Measurements from ENCODE around the gene DUSP22.
A peak's percentile ranks its signal among the peaks of the same experiment; 100 is the strongest.

The DUSP22 gene

DNA sequence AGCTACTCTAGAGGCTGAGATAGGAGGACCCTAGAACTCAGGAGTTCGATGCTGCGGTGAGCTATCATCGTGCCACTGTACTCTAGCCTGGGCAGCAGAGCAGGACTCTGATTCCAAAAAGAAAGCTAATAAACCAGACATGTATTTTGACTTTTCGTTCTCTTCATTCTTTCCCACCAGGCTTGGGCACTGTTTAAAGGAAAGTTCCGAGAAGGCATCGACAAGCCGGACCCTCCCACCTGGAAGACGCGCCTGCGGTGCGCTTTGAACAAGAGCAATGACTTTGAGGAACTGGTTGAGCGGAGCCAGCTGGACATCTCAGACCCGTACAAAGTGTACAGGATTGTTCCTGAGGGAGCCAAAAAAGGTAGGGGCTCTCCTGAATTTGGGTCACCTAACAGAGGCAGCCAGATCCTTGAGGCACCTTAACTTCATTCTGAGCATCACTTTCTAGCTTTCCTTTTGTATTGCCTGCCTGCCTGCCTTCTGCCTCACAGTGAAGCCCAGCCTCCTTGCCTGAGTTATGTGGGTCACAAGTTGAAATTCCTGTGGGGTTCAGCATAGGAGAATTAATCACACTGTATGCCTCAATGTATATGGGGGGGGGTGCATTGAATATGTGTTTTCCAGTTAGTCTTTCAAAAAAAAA is 102.5 kb downstream of the DUSP22 start:
- peaks cover 73% of the 10 kb centered on the region for H3K4me1 ChIP-seq
- H3K9me3 ChIP-seq = no peaks in the 10 kb centered on the region
- H3K9ac ChIP-seq = peak overlapping the region; percentile 97
- H4K20me1 ChIP-seq = peaks cover 81% of the 10 kb centered on the region
- H3K27me3 ChIP-seq = no peaks in the 10 kb centered on the region
- H3K4me2 ChIP-seq = peak overlapping the region; percentile 92
- H3K36me3 ChIP-seq = peaks cover 62% of the 10 kb centered on the region
- H3K4me3 ChIP-seq = peak overlapping the region; percentile 97
- no peak for TF ChIP-seq Cebpa-rat (IDR thresholded peaks at IDR 0.05)
- H3K27ac ChIP-seq = peak overlapping the region; percentile 94; the same call in 1 of the 2 replicates

DNA sequence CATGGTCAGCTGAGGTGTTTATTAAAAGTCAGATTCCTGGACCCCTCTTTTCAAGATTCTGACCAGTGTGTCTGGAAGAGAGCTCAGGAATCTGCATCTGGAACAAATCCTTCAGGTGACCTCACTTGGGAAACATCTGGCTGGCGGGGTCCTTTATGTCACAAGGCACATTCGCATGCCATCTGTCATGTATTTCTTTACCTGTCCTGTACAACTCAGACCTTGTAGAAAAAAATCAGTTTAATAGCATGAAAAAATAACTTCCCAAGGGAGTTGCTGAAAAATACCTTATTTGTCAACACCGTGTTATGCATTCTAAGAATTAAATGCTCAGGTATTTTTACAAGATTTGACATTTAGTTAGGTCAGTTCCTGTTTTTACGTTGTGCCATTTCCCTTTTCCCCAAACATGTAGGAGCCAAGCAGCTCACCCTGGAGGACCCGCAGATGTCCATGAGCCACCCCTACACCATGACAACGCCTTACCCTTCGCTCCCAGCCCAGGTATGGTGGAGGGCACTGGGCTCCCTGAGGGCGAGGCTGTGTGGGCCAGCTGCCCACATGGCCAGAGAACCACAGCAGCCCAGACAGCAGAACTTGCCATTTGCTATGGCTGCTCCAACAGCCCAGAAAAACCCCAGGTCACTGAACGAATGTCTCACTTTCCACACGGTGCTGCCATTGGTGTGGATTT is 103.3 kb downstream of the DUSP22 start:
- Histone ChIP-seq H3K4me1 (peaks cover 73% of the 10 kb centered on the region), H3K4me3 (peak overlapping the region; percentile 32; the same call in 1 of the 2 replicates), H3K4me2 (peak overlapping the region; percentile 92), H3K9ac (no peak overlapping the region; the same call in 1 of the 2 replicates), H3K36me3 (peaks cover 70% of the 10 kb centered on the region), H3K9me3 (no peaks in the 10 kb centered on the region), H3K27me3 (no peaks in the 10 kb centered on the region), H3K27ac (no peak overlapping the region), H4K20me1 (peaks cover 89% of the 10 kb centered on the region)
- no peak for TF ChIP-seq Cebpa-rat (IDR thresholded peaks at IDR 0.05)

DNA sequence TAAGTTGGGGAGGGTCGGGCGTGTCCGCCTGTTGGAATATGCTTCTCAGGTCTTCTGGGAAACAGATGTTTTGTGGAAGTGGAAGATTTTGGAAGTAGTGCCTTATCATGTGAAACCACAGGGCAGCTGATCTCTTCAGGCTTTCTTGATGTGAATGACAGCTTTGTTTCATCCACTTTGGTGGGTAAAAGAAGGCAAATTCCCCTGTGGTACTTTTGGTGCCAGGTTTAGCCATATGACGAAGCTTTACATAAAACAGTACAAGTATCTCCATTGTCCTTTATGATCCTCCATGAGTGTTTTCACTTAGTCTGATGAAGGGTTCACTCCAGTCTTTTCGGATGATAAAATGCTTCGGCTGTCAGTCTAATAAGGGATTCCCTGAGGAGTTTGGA is 103.8 kb downstream of the DUSP22 start:
- H3K4me2 ChIP-seq = peak overlapping the region; percentile 92
- H4K20me1 ChIP-seq = peaks cover 95% of the 10 kb centered on the region

DNA sequence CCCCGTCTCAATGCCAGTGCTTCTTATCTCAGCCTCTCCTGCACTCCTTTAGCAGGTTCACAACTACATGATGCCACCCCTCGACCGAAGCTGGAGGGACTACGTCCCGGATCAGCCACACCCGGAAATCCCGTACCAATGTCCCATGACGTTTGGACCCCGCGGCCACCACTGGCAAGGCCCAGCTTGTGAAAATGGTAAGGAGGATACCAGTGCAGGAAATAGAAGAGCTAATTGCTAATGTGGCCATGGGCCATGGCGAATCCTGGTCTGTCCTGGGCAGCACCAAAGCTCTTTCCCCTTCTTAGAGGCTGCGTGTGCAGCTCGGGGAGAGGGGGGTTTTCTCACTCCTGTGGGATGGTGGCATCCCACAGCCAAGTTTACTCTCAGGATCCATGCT is 104.8 kb downstream of the DUSP22 start:
- peaks cover 84% of the 10 kb centered on the region for H3K36me3 ChIP-seq
- H3K4me1 ChIP-seq = peaks cover 81% of the 10 kb centered on the region
- H3K9me3 ChIP-seq = no peaks in the 10 kb centered on the region
- TF ChIP-seq Cebpa-rat (IDR thresholded peaks at IDR 0.05) = no peak
- H3K4me2 ChIP-seq = peak overlapping the region; percentile 83
- no peak overlapping the region for H3K27ac ChIP-seq
- peaks cover 99% of the 10 kb centered on the region for H4K20me1 ChIP-seq
- no peak overlapping the region for H3K9ac ChIP-seq
- no peak overlapping the region for H3K4me3 ChIP-seq
- no peaks in the 10 kb centered on the region for H3K27me3 ChIP-seq

More for the DNA sequence above, 103.8 kb downstream of the DUSP22 start:
- H3K27me3 ChIP-seq = no peaks in the 10 kb centered on the region
- H3K9me3 ChIP-seq = no peaks in the 10 kb centered on the region
- H3K36me3 ChIP-seq = peaks cover 75% of the 10 kb centered on the region
- H3K4me3 ChIP-seq = peak overlapping the region; percentile 32; the same call in 1 of the 2 replicates
- H3K4me1 ChIP-seq = peaks cover 73% of the 10 kb centered on the region
- H3K9ac ChIP-seq = no peak overlapping the region; the same call in 1 of the 2 replicates
- no peak overlapping the region for H3K27ac ChIP-seq
- TF ChIP-seq Cebpa-rat (IDR thresholded peaks at IDR 0.05) = no peak

DNA sequence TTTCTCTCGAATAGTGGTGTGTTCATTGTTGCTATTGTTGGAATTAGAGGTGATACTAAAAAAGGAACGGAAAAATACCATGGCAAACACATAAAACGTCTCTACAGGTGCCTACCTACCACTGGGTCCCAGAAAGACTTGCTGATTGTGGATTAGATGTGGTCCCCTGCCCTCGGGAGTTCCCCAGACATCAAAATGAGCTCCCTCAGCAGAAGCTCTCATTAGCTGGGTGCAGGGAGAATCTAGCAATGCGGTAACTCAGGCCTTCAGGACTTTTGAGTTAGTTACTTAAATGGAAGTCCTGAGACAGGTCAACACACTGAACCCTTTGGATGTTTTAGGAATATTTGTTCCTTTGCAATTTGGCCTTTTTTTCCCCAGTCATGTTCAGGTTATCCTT is 105.3 kb downstream of the DUSP22 start:
- TF ChIP-seq Cebpa-rat (IDR thresholded peaks at IDR 0.05) = no peak
- H3K4me2 ChIP-seq = peak overlapping the region; percentile 83
- H4K20me1 ChIP-seq = peaks cover 99% of the 10 kb centered on the region
- peaks cover 87% of the 10 kb centered on the region for H3K4me1 ChIP-seq
- no peaks in the 10 kb centered on the region for H3K27me3 ChIP-seq
- H3K4me3 ChIP-seq = no peak overlapping the region
- H3K36me3 ChIP-seq = peaks cover 90% of the 10 kb centered on the region
- no peaks in the 10 kb centered on the region for H3K9me3 ChIP-seq
- H3K27ac ChIP-seq = no peak overlapping the region
- H3K9ac ChIP-seq = no peak overlapping the region

DNA sequence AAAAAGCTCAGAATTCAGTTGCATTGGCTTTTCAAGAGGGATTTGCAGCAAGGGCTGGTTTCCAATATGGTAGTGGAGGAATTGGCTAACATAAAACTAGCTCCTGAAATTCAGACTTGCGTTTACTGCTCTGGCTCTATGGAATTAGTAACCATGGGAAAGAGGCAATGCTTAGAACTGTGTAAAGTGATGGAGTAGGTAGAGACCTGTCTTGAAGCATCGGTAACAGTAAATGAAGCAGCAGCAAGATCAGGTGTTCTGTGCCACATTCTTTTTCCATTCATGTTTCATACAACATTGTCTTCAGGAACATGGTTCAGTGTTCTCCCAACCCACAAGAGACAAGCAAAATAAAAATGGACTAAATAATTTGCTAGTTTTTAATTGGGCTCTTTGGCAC is 105.8 kb downstream of the DUSP22 start:
- Histone ChIP-seq H3K4me3 (no peak overlapping the region), H3K27me3 (no peaks in the 10 kb centered on the region), H3K4me1 (peaks cover 91% of the 10 kb centered on the region), H3K27ac (no peak overlapping the region), H3K36me3 (peaks cover 95% of the 10 kb centered on the region), H4K20me1 (peaks cover 99% of the 10 kb centered on the region), H3K9me3 (no peaks in the 10 kb centered on the region), H3K4me2 (peak overlapping the region; percentile 83), H3K9ac (no peak overlapping the region)
- TF ChIP-seq Cebpa-rat (IDR thresholded peaks at IDR 0.05) = no peak

DNA sequence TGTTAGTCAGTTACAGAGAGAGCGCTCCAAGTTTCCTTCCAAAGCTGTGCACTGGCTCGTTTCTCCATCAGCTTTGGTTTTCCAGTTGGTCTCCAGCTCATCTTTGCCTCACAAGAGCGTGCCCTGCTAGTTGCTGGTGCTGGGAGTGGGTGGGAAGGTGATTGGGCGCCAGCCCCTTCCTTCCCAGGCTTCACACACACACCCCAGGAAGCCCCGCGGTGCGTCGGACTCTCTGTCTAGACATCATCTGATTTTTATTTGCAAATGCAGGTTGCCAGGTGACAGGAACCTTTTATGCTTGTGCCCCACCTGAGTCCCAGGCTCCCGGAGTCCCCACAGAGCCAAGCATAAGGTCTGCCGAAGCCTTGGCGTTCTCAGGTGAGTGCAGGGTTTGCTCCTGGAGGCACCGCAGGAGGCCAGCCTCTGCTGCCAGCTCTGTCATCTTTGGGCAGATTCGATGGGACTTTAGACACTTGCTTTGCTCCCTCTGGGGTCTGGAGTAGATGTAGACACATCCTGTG is 106.3 kb downstream of the DUSP22 start:
- H3K27me3 ChIP-seq = no peaks in the 10 kb centered on the region
- H4K20me1 ChIP-seq = peaks cover 99% of the 10 kb centered on the region
- peaks cover 96% of the 10 kb centered on the region for H3K36me3 ChIP-seq
- H3K4me2 ChIP-seq = peak overlapping the region; percentile 83
- H3K9me3 ChIP-seq = no peaks in the 10 kb centered on the region
- H3K9ac ChIP-seq = no peak overlapping the region
- H3K4me3 ChIP-seq = 0 out of 2 replicates have a peak overlapping the region, but pooled peaks have one; percentile 4
- no peak overlapping the region for H3K27ac ChIP-seq
- no peak for TF ChIP-seq Cebpa-rat (IDR thresholded peaks at IDR 0.05)
- H3K4me1 ChIP-seq = peaks cover 97% of the 10 kb centered on the region

DNA sequence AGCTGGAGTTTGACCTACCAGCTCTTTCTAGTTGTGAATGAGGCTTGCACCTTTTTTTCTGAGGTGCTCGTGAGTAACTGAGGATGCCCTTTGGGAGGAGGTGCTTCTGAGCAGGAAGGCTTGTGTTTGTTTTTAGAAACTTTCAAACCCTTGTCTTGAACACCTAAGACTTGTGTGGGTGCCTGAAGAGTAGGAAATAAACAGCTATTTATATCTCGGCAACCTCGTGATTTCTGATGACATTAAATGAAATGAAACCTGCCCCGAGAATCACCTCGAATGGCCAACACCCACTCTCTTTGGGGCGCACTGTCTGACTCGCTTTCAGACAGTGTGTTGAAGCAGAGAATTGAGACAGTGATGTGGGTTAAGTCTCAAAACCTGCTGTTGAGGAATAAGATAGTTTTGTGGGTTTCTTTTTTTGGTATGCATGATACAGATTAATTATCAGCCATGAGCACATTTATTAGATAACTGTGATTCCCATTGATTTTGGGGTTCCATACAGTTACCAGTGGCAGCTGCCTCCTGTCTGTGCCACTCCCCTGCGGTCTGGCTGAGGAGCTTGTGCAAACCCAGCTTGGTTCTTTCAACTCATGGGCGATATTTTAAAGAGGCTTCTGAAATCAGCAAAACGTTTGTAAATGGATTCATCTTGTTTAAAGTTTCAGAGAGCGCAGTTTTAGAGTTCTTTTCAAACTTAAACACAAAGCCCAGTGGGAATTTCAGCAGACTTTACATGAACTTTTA is 107.7 kb downstream of the DUSP22 start:
- Histone ChIP-seq H3K27ac (no peak overlapping the region), H3K9me3 (no peaks in the 10 kb centered on the region), H3K27me3 (no peaks in the 10 kb centered on the region), H3K4me1 (peaks cover 99% of the 10 kb centered on the region), H3K4me2 (peak overlapping the region; percentile 83), H4K20me1 (peaks cover 99% of the 10 kb centered on the region), H3K36me3 (peaks cover 97% of the 10 kb centered on the region), H3K9ac (0 out of 2 replicates have a peak overlapping the region, but pooled peaks have one; percentile 5), H3K4me3 (no peak overlapping the region)
- TF ChIP-seq Cebpa-rat (IDR thresholded peaks at IDR 0.05) = no peak

DNA sequence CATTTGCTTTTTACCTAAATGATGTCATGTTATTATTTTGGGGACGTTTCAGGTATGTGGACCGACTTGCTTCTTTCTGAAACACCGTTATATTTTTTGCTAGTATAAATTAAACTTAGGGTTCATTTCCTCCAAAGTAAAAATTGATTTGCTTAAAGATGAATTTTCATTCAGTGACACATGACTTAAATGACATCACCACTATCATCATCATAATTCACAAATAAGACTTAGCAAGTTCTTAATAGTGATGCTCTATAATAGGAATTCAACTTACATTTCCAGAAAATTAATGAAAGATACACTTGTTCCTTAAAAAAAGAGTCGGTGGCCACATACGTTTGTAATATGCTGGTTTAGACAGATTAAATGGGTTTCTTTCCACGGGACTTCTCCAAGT is 108.5 kb downstream of the DUSP22 start:
- peaks cover 99% of the 10 kb centered on the region for H3K4me1 ChIP-seq

More for the DNA sequence above, 108.5 kb downstream of the DUSP22 start:
- H3K27me3 ChIP-seq = no peaks in the 10 kb centered on the region
- peak overlapping the region; percentile 5; the same call in 1 of the 2 replicates for H3K4me3 ChIP-seq
- no peak for TF ChIP-seq Cebpa-rat (IDR thresholded peaks at IDR 0.05)
- H3K9me3 ChIP-seq = no peaks in the 10 kb centered on the region
- peak overlapping the region; percentile 57 for H3K9ac ChIP-seq
- H3K36me3 ChIP-seq = peaks cover 97% of the 10 kb centered on the region
- H3K4me2 ChIP-seq = peak overlapping the region; percentile 83
- 0 out of 2 replicates have a peak overlapping the region, but pooled peaks have one; percentile 50 for H3K27ac ChIP-seq
- H4K20me1 ChIP-seq = peaks cover 99% of the 10 kb centered on the region

Data from BLaER1 (cell line).